Karpas-422 (cell line): ENCODE measurements around the gene TMA7. TPM values are rescaled to one million over a fixed set of nuclear protein-coding genes. Genes with fewer than 3 reads are reported as not detected.

Source experiments
- DNase-seq: peaks from one replicate; pipeline ENCODE4 v3.0.0-alpha.2; 2015
- H2AFZ ChIP-seq: fragments of 200-600 bp; sonication (generic); 2 replicates; pipeline ENCODE4 v1.6.1; 2014; ENCODE audit warnings: antibody characterized with exemption, low read length, mixed read lengths
- H3K27ac ChIP-seq: fragments of 200-600 bp; sonication (generic); 2 replicates; pipeline ENCODE4 v1.5.1; 2014; ENCODE audit warnings: mild to moderate bottlenecking, low read length, moderate library complexity
- H3K27me3 ChIP-seq: fragments of 200-600 bp; sonication (generic); 2 replicates; pipeline ENCODE4 v1.6.1; 2014; ENCODE audit warnings: low read length, mixed read lengths
- H3K36me3 ChIP-seq: fragments of 200-600 bp; sonication (generic); 2 replicates; pipeline ENCODE4 v1.6.1; 2014; ENCODE audit warnings: low read length, mixed read lengths; ENCODE audit not compliant: insufficient read depth
- H3K4me1 ChIP-seq: fragments of 200-600 bp; sonication (generic); 2 replicates; pipeline ENCODE4 v1.6.1; 2014; ENCODE audit warnings: mild to moderate bottlenecking, low read length, mixed read lengths
- H3K4me2 ChIP-seq: fragments of 200-600 bp; sonication (generic); 2 replicates; pipeline ENCODE4 v1.6.1; 2014; ENCODE audit warnings: low read length, low read depth, mild to moderate bottlenecking; ENCODE audit not compliant: poor library complexity, severe bottlenecking
- H3K4me3 ChIP-seq: fragments of 200-600 bp; sonication (generic); 2 replicates; pipeline ENCODE4 v1.5.1; 2014; ENCODE audit warnings: mild to moderate bottlenecking, antibody characterized with exemption, low read length, mixed read lengths
- H3K79me2 ChIP-seq: fragments of 200-600 bp; sonication (generic); 2 replicates; pipeline ENCODE4 v1.6.1; 2014; ENCODE audit warnings: mild to moderate bottlenecking, low read length, mixed read lengths
- H3K9ac ChIP-seq: fragments of 200-600 bp; sonication (generic); 2 replicates; pipeline ENCODE4 v1.6.0; 2014; ENCODE audit warnings: low read length
- H3K9me2 ChIP-seq: fragments of 200-600 bp; sonication (generic), shearing (Covaris generic); replicated peaks from 2 replicates; pipeline ENCODE4 v1.6.0; 2014; ENCODE audit warnings: mild to moderate bottlenecking, low read length, moderate library complexity; ENCODE audit not compliant: insufficient read depth
- H3K9me3 ChIP-seq: fragments of 300-700, 200-600 bp; sonication (generic); 2 replicates; pipeline ENCODE4 v1.6.1; 2014; ENCODE audit warnings: low read length, mixed read lengths
- H4K20me1 ChIP-seq: fragments of 200-600 bp; sonication (generic); 2 replicates; pipeline ENCODE4 v1.6.1; 2014; ENCODE audit warnings: mild to moderate bottlenecking, antibody characterized with exemption, low read length, low read depth; ENCODE audit not compliant: insufficient read depth
- total RNA-seq: library from RNA; depleted of rRNA; stranded (reverse); fragments of >200 nt; shearing (Covaris generic); gene quantifications from 2 replicates; pipeline ENCODE4 v1.2.3, GENCODE V29; 2014; ENCODE audit warnings: low replicate concordance; rRNA removed

The TMA7 gene
- total RNA-seq, 1 experiment from 2014 or later = 300 TPM

- Histone ChIP-seq H3K79me2 (no peaks in the 10 kb centered on the region), H3K9ac (no peak overlapping the region), H4K20me1 (no peaks in the 10 kb centered on the region), H3K4me2 (no peak overlapping the region), H3K27ac (no peak overlapping the region), H3K9me2 (no peaks in the 10 kb centered on the region), H3K9me3 (no peaks in the 10 kb centered on the region), H3K27me3 (no peaks in the 10 kb centered on the region), H3K4me1 (peaks cover 7% of the 10 kb centered on the region), H2AFZ (no peak overlapping the region), H3K4me3 (no peak overlapping the region), H3K36me3 (no peaks in the 10 kb centered on the region)
- no peak for DNase-seq
These were observed 46.9 kb downstream of the TMA7 start for GRCh38 chr3:48486952-48487351.

DNA sequence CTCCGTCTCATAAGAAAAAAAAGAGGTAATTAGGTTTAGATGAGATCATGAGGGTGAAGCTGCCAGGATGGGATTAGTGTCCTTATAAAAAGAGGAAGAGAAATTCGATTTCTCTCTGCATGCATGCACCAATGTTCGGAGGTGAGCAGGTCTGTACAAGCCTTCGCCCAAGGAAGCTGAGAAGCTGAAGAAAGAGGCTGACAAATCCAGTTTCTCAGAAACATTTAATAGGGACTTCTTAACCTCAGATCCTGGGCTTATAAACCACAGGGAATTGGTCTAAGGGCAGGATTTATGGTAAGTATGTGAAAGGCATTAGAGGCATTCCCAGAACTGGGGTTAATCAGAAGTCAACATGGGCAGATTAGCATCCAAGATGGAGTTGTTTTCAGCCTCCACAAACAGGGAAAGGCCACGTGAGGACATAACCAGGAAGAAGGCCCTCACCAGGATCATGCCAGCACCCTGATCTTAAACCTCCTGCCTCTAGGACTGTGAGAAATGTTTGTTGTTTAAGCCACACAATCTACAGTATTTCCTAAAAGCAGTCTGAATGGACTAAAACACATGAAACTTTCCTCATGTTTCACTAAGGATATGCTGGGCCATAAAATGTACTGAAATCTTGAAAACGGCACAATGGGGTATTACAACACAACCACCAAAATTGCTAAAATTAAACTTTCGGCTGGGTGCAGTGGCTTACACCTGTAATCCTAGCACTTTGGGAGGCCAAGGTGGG, 52.6 kb downstream of the TMA7 start:
- Histone ChIP-seq H3K4me3 (peak overlapping the region; percentile 58), H3K9me2 (no peaks in the 10 kb centered on the region), H3K9ac (peak overlapping the region; percentile 70), H3K4me2 (peak overlapping the region; percentile 71), H3K27ac (peak overlapping the region; percentile 98), H4K20me1 (no peaks in the 10 kb centered on the region), H3K27me3 (no peaks in the 10 kb centered on the region), H3K36me3 (no peaks in the 10 kb centered on the region), H2AFZ (peak overlapping the region; percentile 93; the same call in 1 of the 2 replicates), H3K79me2 (no peaks in the 10 kb centered on the region), H3K9me3 (no peaks in the 10 kb centered on the region), H3K4me1 (peaks cover 25% of the 10 kb centered on the region)
- DNase-seq = peak; percentile 96

DNA sequence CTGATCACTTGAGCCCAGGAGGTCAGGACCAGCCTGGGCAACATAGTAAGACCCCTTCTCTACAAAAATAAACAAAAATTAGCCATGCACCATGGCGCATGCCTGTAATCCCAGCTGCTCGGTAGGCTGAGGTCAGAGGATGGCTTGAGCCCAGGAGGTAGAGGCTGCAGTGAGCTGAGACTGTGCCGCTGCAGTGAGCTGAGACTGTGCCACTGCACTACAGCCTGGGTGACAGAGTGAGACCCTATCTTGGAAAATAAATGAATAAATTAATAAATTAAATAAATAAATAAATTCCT, 53.1 kb downstream of the TMA7 start:
- Histone ChIP-seq H4K20me1 (no peaks in the 10 kb centered on the region), H2AFZ (peak overlapping the region; percentile 93; the same call in 1 of the 2 replicates), H3K36me3 (no peaks in the 10 kb centered on the region; the same call in 1 of the 2 replicates), H3K9me3 (0 out of 2 replicates have a peak, but pooled peaks cover under 1% of the 10 kb centered on the region), H3K27me3 (no peaks in the 10 kb centered on the region), H3K4me1 (peaks cover 25% of the 10 kb centered on the region), H3K9me2 (no peaks in the 10 kb centered on the region), H3K79me2 (no peaks in the 10 kb centered on the region), H3K4me2 (peak overlapping the region; percentile 71), H3K9ac (peak overlapping the region; percentile 70; the same call in 1 of the 2 replicates), H3K27ac (peak overlapping the region; percentile 98), H3K4me3 (peak overlapping the region; percentile 58; the same call in 1 of the 2 replicates)
- peak; percentile 63 for DNase-seq

Other genes with a start within 250 kb of the TMA7 start
- gene CAMP, start 216.8 kb upstream of the TMA7 start, total RNA-seq = 100 and 141 TPM in 2 replicates
- gene ZNF589, start 199.2 kb upstream of the TMA7 start, total RNA-seq = 64.5 and 65.2 TPM in 2 replicates
- 18.5 and 20.4 TPM in 2 replicates for gene NME6, start 138.9 kb upstream of the TMA7 start, total RNA-seq
- not detected in 2 replicates for gene SPINK8, start 106.6 kb upstream of the TMA7 start, total RNA-seq
- not detected in 2 replicates for gene FBXW12, start 68.0 kb upstream of the TMA7 start, total RNA-seq
- 34.0 and 48.3 TPM in 2 replicates for gene PLXNB1, start 10.2 kb upstream of the TMA7 start, total RNA-seq
- gene CCDC51, start 138 bp upstream of the TMA7 start, total RNA-seq = 22.0 and 28.3 TPM in 2 replicates
- 7.3 and 10.9 TPM in 2 replicates for gene ATRIP, start 6.5 kb downstream of the TMA7 start, total RNA-seq
- gene SHISA5, start 63.9 kb downstream of the TMA7 start, total RNA-seq = 141 and 149 TPM in 2 replicates
- 55.2 and 89.6 TPM in 2 replicates for gene PFKFB4, start 116.5 kb downstream of the TMA7 start, total RNA-seq
- not detected in 2 replicates for gene UCN2, start 123.5 kb downstream of the TMA7 start, total RNA-seq
- gene COL7A1, start 155.1 kb downstream of the TMA7 start, total RNA-seq = 0.78 and 13.0 TPM in 2 replicates
- gene UQCRC1, start 169.4 kb downstream of the TMA7 start, total RNA-seq = 80.3 and 165 TPM in 2 replicates
- gene TMEM89, start 181.5 kb downstream of the TMA7 start, total RNA-seq = not detected in 2 replicates
- gene SLC26A6, start 195.2 kb downstream of the TMA7 start, total RNA-seq = 52.7 and 69.1 TPM in 2 replicates
- gene CELSR3, start 222.6 kb downstream of the TMA7 start, total RNA-seq = 3.8 and 7.0 TPM in 2 replicates
- gene NCKIPSD, start 245.7 kb downstream of the TMA7 start, total RNA-seq = 25.5 and 36.1 TPM in 2 replicates